ENCODE measurements around the gene HS3ST2. TPM values are rescaled to one million over a fixed set of nuclear protein-coding genes. Genes with fewer than 3 reads are reported as not detected.

HS3ST2 gene
- total RNA-seq, 1 donor from 2014 or later = 1.0 TPM

DNA sequence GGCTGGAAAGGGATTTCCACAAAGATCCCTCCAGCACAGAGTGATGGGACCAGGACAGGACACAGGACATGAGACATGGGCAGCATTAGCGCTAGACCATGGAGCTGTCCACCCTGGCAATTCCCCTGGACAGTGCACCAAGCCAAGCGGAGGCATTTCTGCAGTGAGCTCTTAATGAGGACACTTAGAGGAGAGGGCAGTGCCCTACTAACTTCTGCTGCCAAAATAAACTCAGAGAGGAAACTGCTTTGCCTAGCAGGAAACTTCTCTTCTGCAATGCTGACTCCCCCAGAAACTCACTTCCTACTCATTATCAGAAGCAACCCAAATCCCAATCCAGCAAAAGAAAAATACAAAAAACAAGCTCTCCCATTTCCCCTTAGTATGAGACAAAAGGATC is 119.2 kb downstream of the HS3ST2 start:
- peaks cover 4% of the 10 kb centered on the region for H3K4me1 Mint-ChIP-seq (ENCODE audit: low read depth, unreplicated experiment)
- no peak for DNase-seq (ENCODE audit: low read depth)
- no peak overlapping the region for H3K4me3 ChIP-seq (ENCODE audit: insufficient read depth, low read depth, low read length)
- H3K9me3 ChIP-seq (ENCODE audit: insufficient read depth, low read depth, low read length) = no peaks in the 10 kb centered on the region
- no peak overlapping the region for H3K27ac Mint-ChIP-seq (ENCODE audit: unreplicated experiment)
- no peaks in the 10 kb centered on the region for H3K36me3 ChIP-seq (ENCODE audit: insufficient read depth, low read length)
- TF ChIP-seq CTCF (IDR thresholded peaks at IDR 0.05; ENCODE audit: insufficient read depth, low read depth, low read length) = no peak
- no peak for TF ChIP-seq EZH2 (IDR thresholded peaks at IDR 0.05; ENCODE audit: insufficient read depth, low read length)
- no peaks in the 10 kb centered on the region for H3K36me3 Mint-ChIP-seq (ENCODE audit: low read depth, unreplicated experiment)
- H3K27ac ChIP-seq (ENCODE audit: low read depth, low read length) = no peak overlapping the region
- peaks cover 14% of the 10 kb centered on the region for H3K27me3 Mint-ChIP-seq (ENCODE audit: low read depth, unreplicated experiment)
- no peaks in the 10 kb centered on the region for H3K9me3 Mint-ChIP-seq (ENCODE audit: unreplicated experiment)
- H3K4me3 Mint-ChIP-seq (ENCODE audit: unreplicated experiment) = no peak overlapping the region
- no peaks in the 10 kb centered on the region for H3K79me2 ChIP-seq (ENCODE audit: insufficient read depth, low read length)
- FAIRE-seq = no peak
- no peak overlapping the region for H2AFZ ChIP-seq (ENCODE audit: low read depth, low read length)
- no peaks in the 10 kb centered on the region for H3K4me1 ChIP-seq (ENCODE audit: insufficient read depth, low read length)
- H3K27me3 ChIP-seq (ENCODE audit: insufficient read depth, low read length) = no peaks in the 10 kb centered on the region
- no peaks in the 10 kb centered on the region for H4K20me1 ChIP-seq (ENCODE audit: insufficient read depth, low read length)
- H3K9ac ChIP-seq (ENCODE audit: low read length) = no peak overlapping the region
- H3K4me2 ChIP-seq (ENCODE audit: low read length) = no peak overlapping the region

DNA sequence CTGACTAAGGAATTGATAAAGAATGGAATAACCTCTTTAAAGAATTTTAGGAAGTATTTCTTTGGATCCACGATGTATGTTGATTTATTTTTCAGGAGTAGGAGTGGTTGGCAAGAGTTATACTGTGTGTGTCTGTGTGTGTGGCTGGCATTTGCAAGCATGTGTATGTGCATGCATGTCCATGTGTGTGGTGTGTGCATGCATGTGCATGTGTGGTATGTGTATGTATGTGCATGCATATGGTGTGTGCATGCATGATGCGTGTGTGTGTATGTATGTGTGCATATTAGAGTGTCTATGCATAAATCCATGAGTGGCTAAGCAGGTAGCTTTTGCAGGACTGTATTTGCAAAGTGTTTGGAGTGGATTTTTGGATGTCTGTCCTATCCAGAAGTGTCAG is 120.8 kb downstream of the HS3ST2 start:
- no peak overlapping the region for H3K27ac Mint-ChIP-seq (ENCODE audit: unreplicated experiment)
- no peaks in the 10 kb centered on the region for H4K20me1 ChIP-seq (ENCODE audit: insufficient read depth, low read length)
- H3K9ac ChIP-seq (ENCODE audit: low read length) = no peak overlapping the region
- no peak overlapping the region for H2AFZ ChIP-seq (ENCODE audit: low read depth, low read length)
- no peaks in the 10 kb centered on the region for H3K9me3 Mint-ChIP-seq (ENCODE audit: unreplicated experiment)
- H3K36me3 ChIP-seq (ENCODE audit: insufficient read depth, low read length) = no peaks in the 10 kb centered on the region
- no peaks in the 10 kb centered on the region for H3K36me3 Mint-ChIP-seq (ENCODE audit: low read depth, unreplicated experiment)
- no peak overlapping the region for H3K27ac ChIP-seq (ENCODE audit: low read depth, low read length)
- peaks cover 18% of the 10 kb centered on the region for H3K4me1 Mint-ChIP-seq (ENCODE audit: low read depth, unreplicated experiment)
- no peak overlapping the region for H3K4me3 Mint-ChIP-seq (ENCODE audit: unreplicated experiment)
- no peak overlapping the region for H3K4me2 ChIP-seq (ENCODE audit: low read length)
- H3K4me1 ChIP-seq (ENCODE audit: insufficient read depth, low read length) = no peaks in the 10 kb centered on the region
- no peak for DNase-seq (ENCODE audit: low read depth)
- H3K27me3 Mint-ChIP-seq (ENCODE audit: low read depth, unreplicated experiment) = peaks cover 14% of the 10 kb centered on the region
- H3K27me3 ChIP-seq (ENCODE audit: insufficient read depth, low read length) = no peaks in the 10 kb centered on the region
- FAIRE-seq = no peak
- no peaks in the 10 kb centered on the region for H3K79me2 ChIP-seq (ENCODE audit: insufficient read depth, low read length)
- no peaks in the 10 kb centered on the region for H3K9me3 ChIP-seq (ENCODE audit: insufficient read depth, low read depth, low read length)
- TF ChIP-seq CTCF (IDR thresholded peaks at IDR 0.05; ENCODE audit: insufficient read depth, low read depth, low read length) (no peak), EZH2 (IDR thresholded peaks at IDR 0.05; ENCODE audit: insufficient read depth, low read length) (no peak)
- H3K4me3 ChIP-seq (ENCODE audit: insufficient read depth, low read depth, low read length) = no peak overlapping the region

GRCh38 chr16:22937169-22937568 is 123.2 kb downstream of the HS3ST2 start:
- H3K9ac ChIP-seq (ENCODE audit: low read length) = no peak overlapping the region
- H3K36me3 ChIP-seq (ENCODE audit: insufficient read depth, low read length) = no peaks in the 10 kb centered on the region
- no peak overlapping the region for H3K4me2 ChIP-seq (ENCODE audit: low read length)
- TF ChIP-seq EZH2 (IDR thresholded peaks at IDR 0.05; ENCODE audit: insufficient read depth, low read length) (no peak), CTCF (IDR thresholded peaks at IDR 0.05; ENCODE audit: insufficient read depth, low read depth, low read length) (no peak)
- Mint-ChIP-seq H3K4me1 (ENCODE audit: low read depth, unreplicated experiment) (peaks cover 18% of the 10 kb centered on the region), H3K36me3 (ENCODE audit: low read depth, unreplicated experiment) (no peaks in the 10 kb centered on the region), H3K27ac (ENCODE audit: unreplicated experiment) (no peak overlapping the region), H3K9me3 (ENCODE audit: unreplicated experiment) (no peaks in the 10 kb centered on the region), H3K4me3 (ENCODE audit: unreplicated experiment) (no peak overlapping the region), H3K27me3 (ENCODE audit: low read depth, unreplicated experiment) (peaks cover 9% of the 10 kb centered on the region)
- H2AFZ ChIP-seq (ENCODE audit: low read depth, low read length) = no peak overlapping the region
- H3K9me3 ChIP-seq (ENCODE audit: insufficient read depth, low read depth, low read length) = no peaks in the 10 kb centered on the region
- no peaks in the 10 kb centered on the region for H3K79me2 ChIP-seq (ENCODE audit: insufficient read depth, low read length)
- DNase-seq (ENCODE audit: low read depth) = no peak
- no peak overlapping the region for H3K4me3 ChIP-seq (ENCODE audit: insufficient read depth, low read depth, low read length)
- H3K27me3 ChIP-seq (ENCODE audit: insufficient read depth, low read length) = no peaks in the 10 kb centered on the region
- FAIRE-seq = no peak
- H4K20me1 ChIP-seq (ENCODE audit: insufficient read depth, low read length) = no peaks in the 10 kb centered on the region
- H3K4me1 ChIP-seq (ENCODE audit: insufficient read depth, low read length) = no peaks in the 10 kb centered on the region
- no peak overlapping the region for H3K27ac ChIP-seq (ENCODE audit: low read depth, low read length)
